IMR-90 (cell line): Measurements from ENCODE around the gene CYBRD1. TPM values are rescaled to one million over a fixed set of nuclear protein-coding genes. Genes with fewer than 3 reads are reported as not detected.

Experiments
- ATAC-seq: fragments of 200-7000 bp; cut with Tn5 transposase; 2 replicates; pipeline ENCODE4 v1.9.1; 2020; ENCODE audit warnings: low read depth, mild to moderate bottlenecking, moderate library complexity
- BruUV-seq: library from RNA; stranded (reverse); fragments of 400-500 nt; replicated peaks from 2 replicates; lab custom pipeline; 2021; lab: Mats Ljungman, UMichigan
- CTCF ChIA-PET: fragments of 300-600 bp; formaldehyde crosslinking; extraction: SDS; loops from one replicate; lab custom pipeline; 2021; ENCODE audit warnings: antibody characterized with exemption; lab: Yijun Ruan, JAX
- POLR2A ChIA-PET: fragments of 300-600 bp; sonication (Branson Sonifier 250); formaldehyde crosslinking; loops from one replicate; lab custom pipeline; 2022; ENCODE audit warnings: antibody characterized with exemption; ENCODE audit not compliant: unreplicated experiment; lab: Charles Lee
- DNase-seq: peaks from one replicate; pipeline ENCODE4 v3.0.0; 2013
- H2AFZ ChIP-seq: replicated peaks from 2 replicates; pipeline ENCODE3; 2013; ENCODE audit warnings: low read length, mild to moderate bottlenecking; ENCODE audit not compliant: poor library complexity
- H2AK5ac ChIP-seq: 2 replicates; pipeline ENCODE4 v1.6.1; 2013; ENCODE audit warnings: low read depth, low read length, inconsistent platforms
- H2AK9ac ChIP-seq: replicated peaks from 2 replicates; pipeline ENCODE3; 2013; ENCODE audit warnings: mild to moderate bottlenecking, low read depth, low read length, moderate library complexity; ENCODE audit not compliant: poor library complexity
- H2BK120ac ChIP-seq: 2 replicates; pipeline ENCODE4 v1.6.1; 2013; ENCODE audit warnings: low read depth, low read length, inconsistent platforms
- H2BK15ac ChIP-seq: 3 replicates; pipeline ENCODE4 v1.6.1; 2013; ENCODE audit warnings: low read depth, low read length, inconsistent platforms
- H2BK20ac ChIP-seq: 2 replicates; pipeline ENCODE4 v1.6.1; 2013; ENCODE audit warnings: low read depth, mild to moderate bottlenecking, inconsistent platforms, low read length, moderate library complexity
- H2BK5ac ChIP-seq: 2 replicates; pipeline ENCODE4 v1.6.1; 2013; ENCODE audit warnings: mild to moderate bottlenecking, low read depth, low read length, inconsistent platforms; ENCODE audit not compliant: poor library complexity, severe bottlenecking
- H3K14ac ChIP-seq: replicated peaks from 2 replicates; pipeline ENCODE4 v1.6.1; 2013; ENCODE audit warnings: low read depth, low read length, inconsistent platforms
- H3K18ac ChIP-seq: 2 replicates; pipeline ENCODE4 v1.6.1; 2013; ENCODE audit warnings: low read depth, low read length, control low read depth
- H3K23ac ChIP-seq: 2 replicates; pipeline ENCODE4 v1.6.1; 2013; ENCODE audit warnings: low read depth, low read length, inconsistent platforms
- H3K27ac ChIP-seq: 2 replicates; pipeline ENCODE4 v1.5.1; 2013; ENCODE audit warnings: mild to moderate bottlenecking, control low read depth, low read length; ENCODE audit not compliant: insufficient read depth
- H3K27me3 ChIP-seq: 2 replicates; pipeline ENCODE4 v1.6.1; 2013; ENCODE audit warnings: low read length; ENCODE audit not compliant: control insufficient read depth, insufficient read depth
- H3K36me3 ChIP-seq: 2 replicates; pipeline ENCODE4 v1.6.1; 2013; ENCODE audit warnings: low read length, mixed read lengths; ENCODE audit not compliant: control insufficient read depth, insufficient read depth
- H3K4ac ChIP-seq: 2 replicates; pipeline ENCODE4 v1.6.1; 2013; ENCODE audit warnings: low read depth, low read length, inconsistent platforms
- H3K4me1 ChIP-seq: 2 replicates; pipeline ENCODE4 v1.6.1; 2013; ENCODE audit warnings: low read length, mixed read lengths; ENCODE audit not compliant: control insufficient read depth, insufficient read depth
- H3K4me2 ChIP-seq: 2 replicates; pipeline ENCODE4 v1.6.1; 2013; ENCODE audit warnings: low read depth, mild to moderate bottlenecking, control low read depth, low read length, moderate library complexity
- H3K4me3 ChIP-seq: 2 replicates; pipeline ENCODE4 v1.5.1; 2013; ENCODE audit warnings: low read depth, mild to moderate bottlenecking, control low read depth, low read length, moderate library complexity; ENCODE audit not compliant: insufficient read depth
- H3K56ac ChIP-seq: 2 replicates; pipeline ENCODE4 v1.6.1; 2013; ENCODE audit warnings: low read length, inconsistent platforms; ENCODE audit not compliant: insufficient read depth; ENCODE audit errors: extremely low read depth
- H3K79me1 ChIP-seq, 2 experiments: 2 replicates each; pipeline ENCODE4 v1.6.1; 2013; ENCODE audit warnings: low read length in 2 of 2, inconsistent platforms in 1 of 2, low read depth in 1 of 2
- H3K9ac ChIP-seq: 2 replicates; pipeline ENCODE4 v1.6.1; 2013; ENCODE audit warnings: low read depth, low read length, control low read depth
- H3K9me1 ChIP-seq: 2 replicates; pipeline ENCODE4 v1.6.1; 2013; ENCODE audit warnings: low read length, inconsistent platforms; ENCODE audit not compliant: insufficient read depth
- H3K9me3 ChIP-seq: 2 replicates; pipeline ENCODE4 v1.6.1; 2013; ENCODE audit warnings: low read length; ENCODE audit not compliant: control insufficient read depth, insufficient read depth
- H4K20me1 ChIP-seq: 2 replicates; pipeline ENCODE4 v1.6.1; 2013; ENCODE audit warnings: low read length, inconsistent platforms; ENCODE audit not compliant: insufficient read depth
- H4K5ac ChIP-seq: 2 replicates; pipeline ENCODE4 v1.6.1; 2013; ENCODE audit warnings: mild to moderate bottlenecking, low read depth, low read length, control low read depth
- H4K8ac ChIP-seq, 2 experiments: 2 replicates each; pipeline ENCODE4 v1.6.1; 2013; ENCODE audit warnings: low read depth in 2 of 2, low read length in 2 of 2, control low read depth in 1 of 2, inconsistent platforms in 1 of 2
- H4K91ac ChIP-seq: 2 replicates; pipeline ENCODE4 v1.6.1; 2013; ENCODE audit warnings: low read depth, low read length, inconsistent platforms; ENCODE audit not compliant: insufficient read depth
- BHLHE40 ChIP-seq: fragments of 150-350 bp; IDR thresholded peaks from 2 replicates; pipeline ENCODE4 v1.6.1; 2016; ENCODE audit warnings: mild to moderate bottlenecking, low read depth, low read length
- CEBPB ChIP-seq: IDR thresholded peaks from 2 replicates; pipeline ENCODE4 v1.6.1; 2012; ENCODE audit warnings: low read depth, low read length, improper control_type of control experiment
- CHD1 ChIP-seq: IDR thresholded peaks from 2 replicates; pipeline ENCODE4 v1.6.1; 2012; ENCODE audit warnings: low read depth, low read length, improper control_type of control experiment
- FOS ChIP-seq: fragments of 150-350 bp; IDR thresholded peaks from 2 replicates; pipeline ENCODE4 v1.6.1; 2016; ENCODE audit warnings: low read depth, low read length
- MAFK ChIP-seq: IDR thresholded peaks from 2 replicates; pipeline ENCODE4 v1.6.1; 2012; ENCODE audit warnings: low read depth, low read length, improper control_type of control experiment
- MAZ ChIP-seq: IDR thresholded peaks from 2 replicates; pipeline ENCODE4 v1.6.1; 2012; ENCODE audit warnings: low read depth, mild to moderate bottlenecking, low read length, improper control_type of control experiment, moderate library complexity, borderline replicate concordance
- MXI1 ChIP-seq: IDR thresholded peaks from 2 replicates; pipeline ENCODE4 v1.6.1; 2012; ENCODE audit warnings: low read depth, mild to moderate bottlenecking, low read length, moderate library complexity, borderline replicate concordance
- NFE2L2 ChIP-seq: fragments of 150-350 bp; IDR thresholded peaks from 2 replicates; pipeline ENCODE4 v1.6.1; 2016; ENCODE audit warnings: low read depth, mild to moderate bottlenecking, low read length
- POLR2A ChIP-seq: IDR thresholded peaks from 2 replicates; pipeline ENCODE4 v1.6.1; 2012; ENCODE audit warnings: mild to moderate bottlenecking, low read depth, low read length
- RAD21 ChIP-seq: IDR thresholded peaks from 2 replicates; pipeline ENCODE4 v1.6.1; 2012; ENCODE audit warnings: low read length, improper control_type of control experiment
- RCOR1 ChIP-seq: IDR thresholded peaks from 2 replicates; pipeline ENCODE4 v1.6.1; 2012; ENCODE audit warnings: mild to moderate bottlenecking, low read length, improper control_type of control experiment; ENCODE audit not compliant: insufficient replicate concordance
- RFX5 ChIP-seq: IDR thresholded peaks from 2 replicates; pipeline ENCODE4 v1.8.0; 2012; ENCODE audit warnings: low read depth, mild to moderate bottlenecking, low read length, moderate library complexity
- SMC3 ChIP-seq: fragments of 150-350 bp; IDR thresholded peaks from 2 replicates; pipeline ENCODE4 v1.6.1; 2016; ENCODE audit warnings: low read depth, mild to moderate bottlenecking, antibody characterized with exemption, low read length, moderate library complexity
- WGBS, 2 experiments: methylation state at CpG; one replicate each; pipeline versions ENCODE4 v1.1.5 to v1.1.7; 2013; ENCODE audit warnings: missing lambda C conversion rate in 2 of 2; ENCODE audit not compliant: insufficient read length in 1 of 2; ENCODE audit errors: extremely low coverage in 2 of 2; 5-methylcytosine and 5-hydroxymethylcytosine counted together
- dilution Hi-C: fragments of 300-500 bp; cut with HindIII; formaldehyde crosslinking; loops from one replicate; pipeline ENCODE4 v1.14.3; 2018; ENCODE audit warnings: low sequenced_read_pairs; ENCODE audit not compliant: unreplicated experiment
- in situ Hi-C: fragments of 300-500 bp; cut with MboI; formaldehyde crosslinking; loops from 3 replicates; pipeline ENCODE4 v1.14.3; 2019; ENCODE audit warnings: low sequenced_read_pairs, inconsistent platforms, mixed read lengths
- intact Hi-C: fragments of 100-400 bp; cut with micrococcal nuclease; formaldehyde crosslinking; loops from 2 replicates; pipeline ENCODE4 v1.10.0; 2022
- polyA plus RNA-seq, 3 experiments: library from polyadenylated mRNA; depleted of rRNA; stranded (reverse); fragments of >200 nt; gene quantifications; 2 replicates each; pipeline ENCODE4 v1.2.3, GENCODE V29; 2012; ENCODE audit warnings: low replicate concordance in 1 of 3
- total RNA-seq: library from RNA; depleted of rRNA; stranded (reverse); fragments of >200 nt; gene quantifications from 2 replicates; pipeline ENCODE4 v1.2.3, GENCODE V29; 2012
- TF ChIP-seq, protein P1 (sequence below): conservative IDR thresholded peaks from 2 replicates; pipeline ENCODE4 v1.5.1; 2012; ENCODE audit warnings: mild to moderate bottlenecking, low read depth, low read length, improper control_type of control experiment
- TF ChIP-seq, protein P2 (sequence below): fragments of 150-350 bp; IDR thresholded peaks from 2 replicates; pipeline ENCODE4 v1.6.1; 2016; ENCODE audit warnings: low read depth, mild to moderate bottlenecking, low read length, moderate library complexity, borderline replicate concordance
- TF ChIP-seq, protein P3 (sequence below): fragments of 150-350 bp; IDR thresholded peaks from 2 replicates; pipeline ENCODE4 v1.6.1; 2017; ENCODE audit warnings: mild to moderate bottlenecking, antibody characterized with exemption, low read length, low read depth

The CYBRD1 gene
- total and polyA plus RNA-seq, 2 of the 4 experiments (the other 2 are of a cell fraction): 53.2 to 103 TPM

DNA sequence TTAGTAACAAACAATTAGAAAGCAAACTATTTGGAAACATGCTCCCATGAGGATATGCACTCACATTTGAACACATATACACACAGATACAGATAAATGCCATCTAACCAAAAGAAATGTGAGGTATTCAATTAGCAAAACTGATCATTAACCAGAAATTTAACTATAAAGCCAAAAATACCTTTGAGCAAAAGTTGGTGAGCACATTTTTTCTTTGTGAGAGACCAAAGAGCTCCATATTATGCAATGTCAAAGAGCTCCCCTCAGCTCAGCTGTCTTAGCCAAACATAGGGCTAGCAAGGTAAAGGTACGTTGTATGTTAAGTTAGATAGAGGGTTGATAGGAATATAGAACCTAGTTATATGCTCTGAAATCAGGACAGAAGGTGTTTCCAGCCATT, 43.8 kb downstream of the CYBRD1 start:
- Histone ChIP-seq H2BK20ac (no peak overlapping the region), H3K9me1 (no peaks in the 10 kb centered on the region), H4K91ac (no peak overlapping the region), H2AK5ac (no peak overlapping the region), H3K27ac (no peak overlapping the region), H4K8ac (no peak overlapping the region), H3K4me1 (no peaks in the 10 kb centered on the region), H3K56ac (no peak overlapping the region), H3K23ac (no peak overlapping the region), H2BK120ac (no peak overlapping the region), H2BK5ac (no peak overlapping the region), H4K5ac (no peak overlapping the region), H2AFZ (no peak overlapping the region), H2BK15ac (no peak overlapping the region), H3K4me2 (no peak overlapping the region), H3K27me3 (peaks cover 3% of the 10 kb centered on the region; the same call in 1 of the 2 replicates), H3K9ac (no peak overlapping the region), H3K14ac (no peak overlapping the region), H4K20me1 (no peaks in the 10 kb centered on the region), H3K79me1 (no peaks in the 10 kb centered on the region), H3K4me3 (no peak overlapping the region), H3K18ac (no peak overlapping the region), H3K4ac (no peak overlapping the region), H3K36me3 (no peaks in the 10 kb centered on the region), H2AK9ac (no peak overlapping the region), H3K9me3 (no peaks in the 10 kb centered on the region)
- no peak for DNase-seq
- dilution Hi-C loops: no loop called here
- CTCF ChIA-PET: interaction anchor here (0.7 kb wide), 1 partner anchor 18 kb away, joined by 3 read pairs; no protein-coding TSS in a partner anchor
- no peak for TF ChIP-seq FOS
- no peak for TF ChIP-seq BHLHE40
- no peak for TF ChIP-seq CHD1
- TF ChIP-seq MAZ: no peak
- TF ChIP-seq, protein P1, sequence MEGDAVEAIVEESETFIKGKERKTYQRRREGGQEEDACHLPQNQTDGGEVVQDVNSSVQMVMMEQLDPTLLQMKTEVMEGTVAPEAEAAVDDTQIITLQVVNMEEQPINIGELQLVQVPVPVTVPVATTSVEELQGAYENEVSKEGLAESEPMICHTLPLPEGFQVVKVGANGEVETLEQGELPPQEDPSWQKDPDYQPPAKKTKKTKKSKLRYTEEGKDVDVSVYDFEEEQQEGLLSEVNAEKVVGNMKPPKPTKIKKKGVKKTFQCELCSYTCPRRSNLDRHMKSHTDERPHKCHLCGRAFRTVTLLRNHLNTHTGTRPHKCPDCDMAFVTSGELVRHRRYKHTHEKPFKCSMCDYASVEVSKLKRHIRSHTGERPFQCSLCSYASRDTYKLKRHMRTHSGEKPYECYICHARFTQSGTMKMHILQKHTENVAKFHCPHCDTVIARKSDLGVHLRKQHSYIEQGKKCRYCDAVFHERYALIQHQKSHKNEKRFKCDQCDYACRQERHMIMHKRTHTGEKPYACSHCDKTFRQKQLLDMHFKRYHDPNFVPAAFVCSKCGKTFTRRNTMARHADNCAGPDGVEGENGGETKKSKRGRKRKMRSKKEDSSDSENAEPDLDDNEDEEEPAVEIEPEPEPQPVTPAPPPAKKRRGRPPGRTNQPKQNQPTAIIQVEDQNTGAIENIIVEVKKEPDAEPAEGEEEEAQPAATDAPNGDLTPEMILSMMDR: no peak
- TF ChIP-seq CEBPB: no peak
- TF ChIP-seq POLR2A: no peak
- TF ChIP-seq NFE2L2: no peak
- TF ChIP-seq, protein P2, sequence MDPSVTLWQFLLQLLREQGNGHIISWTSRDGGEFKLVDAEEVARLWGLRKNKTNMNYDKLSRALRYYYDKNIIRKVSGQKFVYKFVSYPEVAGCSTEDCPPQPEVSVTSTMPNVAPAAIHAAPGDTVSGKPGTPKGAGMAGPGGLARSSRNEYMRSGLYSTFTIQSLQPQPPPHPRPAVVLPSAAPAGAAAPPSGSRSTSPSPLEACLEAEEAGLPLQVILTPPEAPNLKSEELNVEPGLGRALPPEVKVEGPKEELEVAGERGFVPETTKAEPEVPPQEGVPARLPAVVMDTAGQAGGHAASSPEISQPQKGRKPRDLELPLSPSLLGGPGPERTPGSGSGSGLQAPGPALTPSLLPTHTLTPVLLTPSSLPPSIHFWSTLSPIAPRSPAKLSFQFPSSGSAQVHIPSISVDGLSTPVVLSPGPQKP: no peak
- TF ChIP-seq, protein P3, sequence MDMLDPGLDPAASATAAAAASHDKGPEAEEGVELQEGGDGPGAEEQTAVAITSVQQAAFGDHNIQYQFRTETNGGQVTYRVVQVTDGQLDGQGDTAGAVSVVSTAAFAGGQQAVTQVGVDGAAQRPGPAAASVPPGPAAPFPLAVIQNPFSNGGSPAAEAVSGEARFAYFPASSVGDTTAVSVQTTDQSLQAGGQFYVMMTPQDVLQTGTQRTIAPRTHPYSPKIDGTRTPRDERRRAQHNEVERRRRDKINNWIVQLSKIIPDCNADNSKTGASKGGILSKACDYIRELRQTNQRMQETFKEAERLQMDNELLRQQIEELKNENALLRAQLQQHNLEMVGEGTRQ: no peak
- TF ChIP-seq RAD21: no peak
- no peak for TF ChIP-seq MAFK
- no peak for TF ChIP-seq RCOR1
- TF ChIP-seq RFX5: no peak
- TF ChIP-seq SMC3: no peak
- no peak for TF ChIP-seq MXI1
- POLR2A ChIA-PET: interaction anchor here (0.5 kb wide), 1 partner anchor 14 kb away, joined by 5 read pairs; no protein-coding TSS in a partner anchor
- no CpG with 5 or more reads among the region's 1 CpG for WGBS, 2 experiments
- intact Hi-C loops: no loop called here
- ATAC-seq: no peak
- BruUV-seq: no TSS peak
- in situ Hi-C loops: no loop called here
